Neuron (in vitro differentiated cells): ENCODE measurements around the gene TAPBP.
"Not testable (repeated sequence)": the region's sequence is repeated elsewhere in the genome, so short reads cannot be mapped to it uniquely, and the experiment has no call there.

Experiments used
- H2AFZ ChIP-seq: one replicate; pipeline ENCODE4 v1.6.1; 2013; ENCODE audit warnings: low read depth, mild to moderate bottlenecking, inconsistent platforms, low read length, moderate library complexity
- H3K27me3 ChIP-seq: one replicate; pipeline ENCODE4 v1.6.1; 2013; ENCODE audit warnings: low read length; ENCODE audit not compliant: insufficient read depth
- H3K36me3 ChIP-seq: one replicate; pipeline ENCODE4 v1.6.1; 2013; ENCODE audit warnings: low read length; ENCODE audit not compliant: insufficient read depth
- H3K4me1 ChIP-seq: one replicate; pipeline ENCODE4 v1.6.1; 2013; ENCODE audit warnings: low read length; ENCODE audit not compliant: insufficient read depth
- H3K4me3 ChIP-seq: 2 replicates; pipeline ENCODE4 v1.5.1; 2013; ENCODE audit warnings: mild to moderate bottlenecking, low read length, moderate library complexity
- H3K9me3 ChIP-seq: one replicate; pipeline ENCODE4 v1.6.1; 2013; ENCODE audit warnings: low read length

Gene TAPBP

DNA sequence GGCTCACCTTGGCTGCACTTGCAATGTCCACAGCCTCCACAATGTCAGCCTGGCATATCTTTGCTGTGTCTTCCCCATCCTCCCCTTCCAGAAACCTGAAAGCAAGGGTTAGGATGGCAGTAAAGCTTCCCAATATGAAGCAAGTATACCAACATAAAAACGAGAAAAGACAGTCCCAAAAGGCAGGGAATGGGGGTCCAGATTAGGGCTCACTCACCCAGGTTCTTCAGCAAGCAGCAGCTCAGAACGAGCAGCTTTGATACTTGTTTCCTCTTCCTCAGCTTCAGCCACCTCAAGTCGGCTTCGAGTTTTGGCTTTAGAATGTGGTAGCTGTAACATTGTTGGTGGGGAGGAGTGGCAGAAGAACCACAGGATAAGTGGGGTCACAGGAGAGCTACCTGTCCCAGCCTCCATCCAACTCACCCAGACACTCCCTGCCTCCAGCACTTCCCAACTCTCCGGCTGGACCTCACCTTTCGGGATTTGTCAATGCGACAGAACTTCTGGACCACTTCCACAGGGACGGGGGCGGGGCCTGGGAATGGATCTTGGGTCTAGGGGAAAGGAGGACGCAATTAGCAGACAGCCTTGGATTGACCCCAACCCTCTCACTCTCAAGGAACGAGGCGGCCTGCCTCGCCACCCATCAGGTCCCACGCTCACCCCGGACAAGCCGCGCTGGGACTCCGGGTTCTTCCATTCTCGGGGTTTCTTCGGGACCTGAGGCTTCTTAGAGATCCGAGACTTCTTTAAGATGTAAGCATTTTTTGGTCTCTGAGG, 25.5 kb downstream of the TAPBP start:
- H2AFZ ChIP-seq = peak overlapping the region; percentile 89
- no peaks in the 10 kb centered on the region for H3K27me3 ChIP-seq
- H3K4me1 ChIP-seq = peaks cover 20% of the 10 kb centered on the region
- peak overlapping the region; percentile 96 for H3K4me3 ChIP-seq
- H3K36me3 ChIP-seq = peaks cover 36% of the 10 kb centered on the region
- H3K9me3 ChIP-seq = no peaks in the 10 kb centered on the region

DNA sequence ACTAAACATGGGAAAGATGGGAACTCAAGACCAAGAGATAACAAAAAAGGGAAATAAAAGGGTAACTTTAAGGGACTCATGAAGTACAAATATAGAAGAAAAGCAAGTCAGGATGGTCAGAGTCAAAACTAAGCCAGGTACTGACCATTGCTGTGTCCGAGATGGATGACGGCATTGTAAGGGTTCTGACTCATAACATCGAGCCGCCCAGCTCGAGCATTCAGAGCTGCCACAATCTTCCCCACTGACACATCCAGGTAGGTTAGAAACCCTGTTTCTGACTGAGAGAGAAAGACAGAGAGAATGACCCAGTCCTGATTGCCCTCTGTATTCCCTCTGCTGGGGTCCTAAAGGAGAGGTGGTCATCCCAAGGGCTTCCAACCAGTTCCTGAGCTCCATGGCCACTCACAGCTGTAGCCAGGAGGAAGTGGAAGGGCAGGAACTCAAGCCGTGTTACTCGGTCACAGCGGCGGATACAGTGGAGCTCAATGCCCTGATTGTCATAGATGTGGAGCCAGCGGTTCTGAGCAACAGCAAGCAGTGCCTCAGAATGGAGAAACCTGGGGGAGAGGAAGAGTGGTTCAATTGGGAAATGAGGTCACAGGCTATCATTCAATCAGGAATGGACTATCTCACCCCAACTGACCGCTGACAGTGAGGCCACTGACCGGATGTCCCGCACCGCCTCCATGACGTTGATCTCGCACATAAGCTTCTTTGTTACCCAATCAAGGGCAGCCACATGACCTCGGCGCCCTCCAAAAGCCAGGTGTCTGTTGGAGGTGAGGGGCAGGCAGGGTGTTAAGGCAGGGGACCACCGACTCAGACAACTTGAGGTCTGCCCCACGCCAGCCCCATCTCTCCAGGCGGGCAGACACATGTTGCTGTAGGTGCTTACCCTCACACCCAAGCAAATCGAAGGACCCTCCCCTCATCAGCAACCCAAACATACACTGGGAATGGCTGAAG, 26.6 kb downstream of the TAPBP start:
- H3K36me3 ChIP-seq = peaks cover 29% of the 10 kb centered on the region
- H3K27me3 ChIP-seq = no peaks in the 10 kb centered on the region
- no peak overlapping the region for H2AFZ ChIP-seq
- peaks cover 20% of the 10 kb centered on the region for H3K4me1 ChIP-seq
- H3K4me3 ChIP-seq = no peak overlapping the region
- H3K9me3 ChIP-seq = no peaks in the 10 kb centered on the region

DNA sequence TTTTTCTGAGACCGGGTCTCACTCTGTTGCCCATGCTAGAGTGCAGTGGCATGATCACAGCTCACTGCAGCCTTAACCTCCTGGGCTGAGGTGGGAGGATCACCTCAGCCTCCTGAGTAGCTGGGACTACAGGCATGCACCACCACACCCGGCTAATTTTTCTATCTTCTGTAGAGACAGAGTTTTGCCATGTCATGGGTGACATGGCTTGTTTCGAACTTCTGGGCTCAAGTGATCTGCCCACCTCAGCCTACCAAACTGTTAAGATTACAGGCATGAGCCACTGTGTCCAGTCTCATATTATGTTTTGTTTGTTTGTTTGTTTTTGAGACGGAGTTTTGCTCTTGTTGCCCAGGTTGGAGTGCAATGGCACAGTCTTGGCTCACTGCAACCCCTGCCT, 28.7 kb downstream of the TAPBP start:
- H3K9me3 ChIP-seq, H2AFZ ChIP-seq, H3K4me3 ChIP-seq, H3K27me3 ChIP-seq: not testable (repeated sequence)
- Histone ChIP-seq H3K4me1 (peaks cover 14% of the 10 kb centered on the region), H3K36me3 (peaks cover 24% of the 10 kb centered on the region)

DNA sequence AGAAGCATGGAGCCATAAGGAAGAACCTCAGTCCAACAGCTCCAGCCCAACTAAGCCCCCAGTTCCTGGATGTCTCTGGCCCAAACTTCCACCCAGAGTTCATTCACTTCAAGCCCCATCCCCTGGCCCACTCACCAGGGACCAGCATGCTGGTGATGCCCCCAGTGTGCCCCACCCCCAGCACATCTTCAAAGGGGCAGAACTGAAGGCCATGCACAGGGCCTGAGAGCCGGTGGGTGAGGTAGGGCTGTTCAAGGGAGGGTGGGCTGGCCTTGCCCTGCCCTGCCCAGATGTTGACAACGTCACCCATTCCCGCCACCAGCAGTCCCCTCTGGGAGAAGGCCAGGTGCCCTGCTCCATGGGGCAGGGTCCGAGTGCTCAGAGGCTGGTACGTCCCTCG, 33.3 kb downstream of the TAPBP start:
- H2AFZ ChIP-seq = no peak overlapping the region
- H3K36me3 ChIP-seq = peaks cover 20% of the 10 kb centered on the region
- H3K4me1 ChIP-seq = peaks cover 14% of the 10 kb centered on the region
- no peak overlapping the region for H3K4me3 ChIP-seq
- no peaks in the 10 kb centered on the region for H3K9me3 ChIP-seq
- no peaks in the 10 kb centered on the region for H3K27me3 ChIP-seq

DNA sequence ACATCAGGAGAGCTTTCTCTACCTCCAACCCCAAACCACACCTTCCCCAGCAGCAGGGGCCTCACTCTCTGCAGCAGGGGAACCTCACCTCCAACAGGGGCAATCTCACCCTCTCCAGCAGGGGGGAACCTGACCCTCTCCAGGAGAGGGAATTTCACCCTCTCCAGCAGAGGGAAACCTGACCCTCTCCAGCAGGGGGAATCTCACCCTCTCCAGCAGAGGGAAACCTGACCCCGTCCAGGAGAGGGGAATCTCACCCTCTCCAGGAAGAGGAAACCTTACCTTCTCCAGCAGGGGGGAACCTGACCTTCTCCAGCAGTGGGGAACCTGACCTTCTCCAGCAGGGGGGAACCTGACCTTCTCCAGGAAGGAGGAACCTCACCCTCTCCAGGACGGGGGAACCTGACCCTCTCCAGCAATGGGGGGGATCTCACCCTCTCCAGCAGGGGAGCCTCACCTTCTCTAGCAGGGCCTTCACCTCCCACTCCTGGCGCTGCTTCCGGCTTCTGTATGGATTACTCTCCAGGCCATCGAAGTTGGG, 33.8 kb downstream of the TAPBP start:
- H2AFZ ChIP-seq = no peak overlapping the region
- H3K9me3 ChIP-seq = no peaks in the 10 kb centered on the region
- no peak overlapping the region for H3K4me3 ChIP-seq
- H3K36me3 ChIP-seq = peaks cover 25% of the 10 kb centered on the region
- H3K27me3 ChIP-seq = no peaks in the 10 kb centered on the region
- H3K4me1 ChIP-seq = peaks cover 19% of the 10 kb centered on the region

DNA sequence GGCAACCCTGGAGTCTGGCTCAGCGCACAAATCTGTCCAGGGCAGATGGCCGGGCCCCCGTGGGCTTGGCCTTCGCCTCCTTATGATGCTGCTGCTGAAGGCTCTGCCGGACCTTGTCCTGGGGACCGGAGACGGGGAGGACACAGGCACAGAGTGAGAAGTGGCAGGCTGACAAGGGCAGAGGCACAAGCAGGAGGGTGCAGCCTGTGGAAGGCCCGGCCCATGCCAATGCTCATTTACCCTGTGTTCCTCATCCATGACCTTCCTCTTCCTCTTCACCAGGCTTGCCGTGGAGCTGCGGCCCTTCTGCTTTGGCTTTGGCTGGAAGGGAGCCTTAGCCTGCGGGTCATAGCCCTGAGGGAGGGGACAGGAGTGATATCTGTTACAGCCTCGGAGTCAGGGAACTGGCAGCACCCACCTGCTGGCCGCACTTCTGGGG, 34.6 kb downstream of the TAPBP start:
- Histone ChIP-seq H2AFZ (no peak overlapping the region), H3K9me3 (no peaks in the 10 kb centered on the region), H3K27me3 (no peaks in the 10 kb centered on the region), H3K4me3 (no peak overlapping the region), H3K4me1 (peaks cover 26% of the 10 kb centered on the region), H3K36me3 (peaks cover 32% of the 10 kb centered on the region)

DNA sequence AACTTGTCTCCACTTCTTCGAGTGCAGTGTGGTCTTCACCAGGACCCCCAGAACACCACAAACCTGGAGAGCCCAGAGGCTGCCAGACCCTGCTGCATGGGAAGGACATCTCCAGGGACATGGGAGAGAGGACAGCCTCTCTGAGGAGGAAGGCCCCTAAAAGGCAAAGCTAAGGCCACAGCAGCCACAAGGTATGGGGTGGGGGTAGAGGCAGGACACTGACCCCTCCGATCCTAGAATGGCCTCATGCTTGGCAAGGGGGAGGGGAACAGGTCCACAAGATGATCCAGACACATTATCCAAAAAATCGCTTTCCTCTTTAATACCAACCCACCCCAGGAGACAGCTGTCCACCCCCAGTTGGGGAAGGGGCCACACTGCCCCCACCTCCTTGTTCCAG, 35.1 kb downstream of the TAPBP start:
- Histone ChIP-seq H3K4me1 (peaks cover 31% of the 10 kb centered on the region), H3K9me3 (no peaks in the 10 kb centered on the region), H3K27me3 (no peaks in the 10 kb centered on the region), H2AFZ (no peak overlapping the region), H3K4me3 (no peak overlapping the region), H3K36me3 (peaks cover 34% of the 10 kb centered on the region)

DNA sequence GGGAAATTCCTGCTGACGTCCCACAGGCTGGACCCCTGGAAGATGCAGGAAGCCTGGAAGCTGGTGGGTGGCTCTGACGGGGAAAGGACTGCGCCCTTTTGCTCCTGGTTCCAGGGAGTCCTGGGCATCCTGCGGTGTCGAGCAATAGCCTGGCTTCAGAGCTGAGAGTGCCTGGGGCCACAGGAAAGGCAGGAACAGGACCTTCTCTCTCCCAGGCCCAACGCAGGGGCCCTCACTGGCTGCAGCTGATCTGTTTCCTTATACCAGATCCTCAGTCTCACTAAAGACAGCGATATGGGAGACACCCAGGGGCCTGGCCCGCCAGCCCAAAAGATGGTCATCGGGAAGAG, 35.5 kb downstream of the TAPBP start:
- no peak overlapping the region for H2AFZ ChIP-seq
- no peaks in the 10 kb centered on the region for H3K9me3 ChIP-seq
- H3K36me3 ChIP-seq = peaks cover 38% of the 10 kb centered on the region
- H3K27me3 ChIP-seq = no peaks in the 10 kb centered on the region
- H3K4me3 ChIP-seq = no peak overlapping the region
- H3K4me1 ChIP-seq = peaks cover 34% of the 10 kb centered on the region

DNA sequence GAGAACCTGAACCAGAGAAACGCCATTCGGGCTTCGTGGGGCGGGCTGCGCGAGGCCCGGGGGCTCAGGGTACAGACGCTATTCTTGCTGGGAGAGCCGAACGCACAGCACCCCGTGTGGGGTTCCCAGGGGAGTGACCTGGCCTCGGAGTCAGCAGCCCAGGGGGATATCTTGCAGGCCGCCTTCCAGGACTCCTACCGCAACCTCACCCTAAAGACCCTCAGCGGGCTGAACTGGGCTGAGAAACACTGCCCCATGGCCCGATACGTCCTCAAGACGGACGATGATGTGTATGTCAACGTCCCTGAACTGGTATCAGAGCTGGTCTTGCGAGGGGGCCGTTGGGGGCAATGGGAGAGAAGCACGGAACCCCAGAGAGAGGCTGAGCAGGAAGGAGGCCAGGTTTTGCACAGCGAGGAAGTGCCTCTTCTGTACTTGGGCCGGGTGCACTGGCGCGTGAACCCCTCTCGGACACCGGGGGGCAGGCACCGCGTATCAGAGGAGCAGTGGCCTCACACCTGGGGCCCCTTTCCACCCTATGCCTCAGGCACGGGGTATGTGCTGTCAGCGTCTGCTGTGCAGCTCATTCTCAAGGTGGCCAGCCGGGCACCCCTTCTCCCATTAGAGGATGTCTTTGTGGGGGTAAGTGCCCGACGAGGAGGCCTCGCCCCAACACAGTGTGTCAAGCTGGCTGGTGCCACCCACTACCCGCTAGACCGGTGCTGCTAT, 36.1 kb downstream of the TAPBP start:
- Histone ChIP-seq H3K9me3 (no peaks in the 10 kb centered on the region), H2AFZ (no peak overlapping the region), H3K36me3 (peaks cover 43% of the 10 kb centered on the region), H3K4me3 (no peak overlapping the region), H3K4me1 (peaks cover 40% of the 10 kb centered on the region), H3K27me3 (no peaks in the 10 kb centered on the region)

DNA sequence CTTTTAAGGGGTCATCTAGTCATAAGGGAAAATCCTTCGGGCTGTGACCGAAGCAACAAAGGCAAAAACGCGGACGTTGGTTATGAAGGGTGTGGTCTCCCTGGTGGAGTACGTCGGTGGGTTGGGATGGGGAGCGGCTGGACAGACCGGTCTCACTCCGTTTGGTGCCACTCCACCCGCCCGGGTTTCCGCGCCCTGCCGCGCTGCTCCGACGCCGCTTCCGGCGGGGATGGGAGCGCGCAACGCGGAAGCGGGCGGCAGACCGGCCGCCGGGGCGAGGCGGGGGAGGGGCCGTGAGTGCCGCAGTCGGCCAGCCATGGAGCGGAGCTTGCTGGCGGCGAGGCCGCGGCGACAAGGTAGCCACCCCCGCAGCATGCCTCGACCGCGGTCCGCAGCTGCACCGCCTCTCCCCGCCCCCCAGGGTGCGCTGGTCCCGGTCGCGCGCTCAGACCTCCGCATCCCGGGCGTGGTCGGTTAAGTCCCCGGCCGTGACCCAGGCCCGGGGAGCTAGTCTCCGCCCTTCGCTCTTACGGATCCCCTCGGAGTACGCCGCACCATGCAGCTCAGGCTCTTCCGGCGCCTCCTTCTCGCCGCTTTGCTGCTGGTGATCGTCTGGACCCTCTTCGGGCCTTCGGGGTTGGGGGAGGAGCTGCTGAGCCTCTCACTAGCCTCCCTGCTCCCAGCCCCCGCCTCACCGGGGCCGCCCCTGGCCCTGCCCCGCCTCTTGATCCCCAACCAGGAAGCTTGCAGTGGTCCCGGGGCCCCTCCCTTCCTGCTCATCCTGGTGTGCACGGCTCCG, 36.8 kb downstream of the TAPBP start, which contains the start of gene B3GALT4:
TSS of gene B3GALT4 (plus strand) at position 260 of the 799 bp plus-strand sequence. CDS start at position 557, 297 bp downstream.
- peaks cover 46% of the 10 kb centered on the region for H3K36me3 ChIP-seq
- no peaks in the 10 kb centered on the region for H3K9me3 ChIP-seq
- peaks cover 44% of the 10 kb centered on the region for H3K4me1 ChIP-seq
- no peaks in the 10 kb centered on the region for H3K27me3 ChIP-seq
- peak within 1 kb of the TSS; percentile 40 for H3K4me3 ChIP-seq
- H2AFZ ChIP-seq = no peak within 1 kb of the TSS

DNA sequence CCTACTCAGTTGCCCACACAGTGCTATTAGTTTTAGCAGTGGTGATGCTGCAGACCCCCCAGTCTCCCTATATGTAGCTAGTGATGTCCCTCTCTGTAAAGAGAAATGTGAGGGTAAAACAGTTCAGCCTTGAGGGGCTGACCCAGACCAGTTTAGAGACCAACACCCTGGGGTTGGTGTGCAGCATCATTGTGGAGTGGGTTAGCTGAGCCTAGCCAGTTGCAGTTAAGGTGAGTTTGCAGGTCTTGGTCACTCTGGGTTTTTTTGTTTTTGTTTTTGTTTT, 37.4 kb downstream of the TAPBP start:
- no peaks in the 10 kb centered on the region for H3K9me3 ChIP-seq
- H3K4me1 ChIP-seq = peaks cover 44% of the 10 kb centered on the region
- H3K27me3 ChIP-seq = no peaks in the 10 kb centered on the region
- H3K4me3 ChIP-seq = peak overlapping the region; percentile 40
- peaks cover 46% of the 10 kb centered on the region for H3K36me3 ChIP-seq
- no peak overlapping the region for H2AFZ ChIP-seq
